NCI-H146 treated with DMSO at 0.1 percent for 48 hours (cell line): Measurements from ENCODE around the gene ETDB.
"Not testable (repeated sequence)": the region's sequence is repeated elsewhere in the genome, so short reads cannot be mapped to it uniquely, and the experiment has no call there.

Source experiments
- DNase-seq: peaks from one replicate; lab custom pipeline; 2025; ENCODE audit not compliant: unreplicated experiment; lab: John Stamatoyannopoulos, UW

Gene ETDB

GRCh38 chrX:135120056-135120576 is at the start of gene ETDB:
ETDB (minus strand) TSS chrX:135120526; CDS start chrX:135119261, 1,265 bp downstream.
- not testable (repeated sequence) for DNase-seq

GRCh38 chrX:135169534-135169933 is 49.2 kb upstream of the ETDB start:
- not testable (repeated sequence) for DNase-seq

- DNase-seq: no peak
Observed at GRCh38 chrX:135168486-135168885, 48.2 kb upstream of the ETDB start.

GRCh38 chrX:135154688-135155087 is 34.4 kb upstream of the ETDB start:
- not testable (repeated sequence) for DNase-seq

- DNase-seq: not testable (repeated sequence)
Observed at GRCh38 chrX:135126145-135126544, 5.8 kb upstream of the ETDB start.

GRCh38 chrX:135116064-135116463 is 4.3 kb downstream of the ETDB start:
- DNase-seq: not testable (repeated sequence)

GRCh38 chrX:135114392-135114791 is 5.9 kb downstream of the ETDB start:
- no peak for DNase-seq

- DNase-seq: no peak
Observed at GRCh38 chrX:135112743-135113142, 7.6 kb downstream of the ETDB start.

GRCh38 chrX:135112096-135112729 is 8.1 kb downstream of the ETDB start:
- DNase-seq: no peak

- DNase-seq: no peak
Observed at GRCh38 chrX:135109554-135109953, 10.8 kb downstream of the ETDB start.

GRCh38 chrX:135099493-135099783 is 20.9 kb downstream of the ETDB start:
- no peak for DNase-seq

- DNase-seq: not testable (repeated sequence)
Observed at GRCh38 chrX:135097196-135097744, 23.1 kb downstream of the ETDB start.

GRCh38 chrX:135095715-135096114 is 24.6 kb downstream of the ETDB start:
- no peak for DNase-seq

- no peak for DNase-seq
Observed at GRCh38 chrX:135094726-135095125, 25.6 kb downstream of the ETDB start.

GRCh38 chrX:135089126-135089525 is 31.2 kb downstream of the ETDB start:
- DNase-seq: no peak

- DNase-seq: no peak
Observed at GRCh38 chrX:135087867-135088266, 32.5 kb downstream of the ETDB start.

- peak; percentile 15 for DNase-seq
Observed at GRCh38 chrX:135086197-135086854, 34.0 kb downstream of the ETDB start.

GRCh38 chrX:135081693-135082404 is 38.5 kb downstream of the ETDB start:
- DNase-seq: no peak
